ENCODE results near the gene LRRC46.

Gene LRRC46

DNA sequence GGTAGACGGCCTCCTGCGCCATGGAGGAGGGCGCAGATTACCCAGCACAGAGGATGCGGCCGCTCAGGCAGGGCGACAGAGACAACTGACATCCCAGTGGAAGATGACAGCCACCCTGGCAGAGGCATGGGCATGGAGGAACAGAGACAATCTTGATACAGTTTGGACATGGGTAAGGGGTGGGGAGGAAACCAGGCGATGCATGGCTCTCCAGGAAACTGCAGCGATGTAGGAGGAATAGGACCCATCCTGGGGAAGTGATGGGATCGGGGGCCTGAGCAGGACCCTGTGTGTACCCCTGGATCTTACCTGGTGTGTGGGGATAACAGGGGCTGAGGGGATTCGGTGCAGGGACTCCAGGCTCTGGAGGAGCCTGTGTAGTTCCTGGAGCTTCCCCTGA lies 14.5 kb upstream of the LRRC46 start:
- H3K36me3 Mint-ChIP-seq, result peaks cover 65% of the 10 kb centered on the region
- H3K4me1 Mint-ChIP-seq, result peaks cover 33% of the 10 kb centered on the region
- ATAC-seq (no peak), DNase-seq (ENCODE audit: low spot score in 2 of 2) (no peak)
- no peak overlapping the region for H3K4me3 Mint-ChIP-seq
- no peaks in the 10 kb centered on the region for H3K9me3 Mint-ChIP-seq
- H3K27ac Mint-ChIP-seq, result peak overlapping the region; percentile 50

DNA sequence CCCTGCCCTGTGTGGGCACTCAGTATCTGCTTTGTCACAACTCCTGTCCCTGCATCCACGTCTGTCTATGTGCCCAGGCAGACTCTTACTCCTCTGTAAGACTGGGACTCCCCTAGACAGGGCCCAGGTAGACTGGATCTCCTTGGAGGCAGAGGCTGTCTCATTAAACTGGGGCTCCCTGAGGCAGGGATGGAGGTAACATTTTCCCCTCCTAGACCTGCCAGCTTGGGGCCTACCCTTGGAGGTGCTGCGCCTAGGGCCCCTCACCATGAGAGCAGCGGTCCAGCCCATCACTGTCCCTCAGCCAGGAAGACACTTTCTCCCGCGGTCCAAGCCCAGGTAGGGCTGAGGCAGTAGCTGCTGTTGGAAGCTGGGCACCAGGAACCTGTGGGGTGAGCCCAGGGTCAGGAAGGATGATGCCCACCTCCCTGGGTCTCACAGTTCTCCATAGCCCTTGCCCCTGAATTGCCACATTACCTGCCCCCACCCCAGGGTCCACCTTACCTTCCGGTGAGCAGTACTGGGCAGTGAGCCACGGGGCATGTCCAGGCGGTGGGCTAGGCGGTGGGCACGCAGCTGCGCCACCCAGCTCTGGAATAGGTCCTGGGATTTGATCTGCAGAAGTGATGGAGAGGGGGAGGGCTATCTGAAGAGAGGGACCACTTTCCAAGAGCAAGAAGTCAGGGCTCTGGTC lies 13.3 kb upstream of the LRRC46 start:
- Mint-ChIP-seq H3K9me3 (no peaks in the 10 kb centered on the region), H3K27ac (peak overlapping the region; percentile 56), H3K36me3 (peaks cover 59% of the 10 kb centered on the region), H3K4me3 (no peak overlapping the region), H3K4me1 (peaks cover 27% of the 10 kb centered on the region)
- no peak for ATAC-seq
- DNase-seq (ENCODE audit: low spot score in 2 of 2), result no peak

DNA sequence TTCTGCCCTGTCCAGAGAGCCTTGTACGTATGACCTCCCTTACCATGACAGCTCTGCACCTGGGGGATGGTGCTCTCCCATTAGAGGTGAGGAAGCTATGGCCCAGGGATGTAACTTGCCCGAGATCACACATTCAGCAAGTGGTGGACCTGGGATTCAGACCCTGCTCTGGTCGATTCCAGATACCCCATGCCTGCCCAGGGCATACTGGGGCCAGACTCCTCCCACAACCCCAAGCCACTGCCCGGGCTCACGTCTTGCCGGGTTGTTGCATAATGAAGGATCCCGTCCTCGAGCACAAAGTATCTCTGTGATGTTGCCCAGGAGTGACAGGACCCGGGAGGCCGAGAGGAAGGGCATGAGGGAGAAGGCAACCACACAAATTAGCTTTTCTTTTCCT lies 12.0 kb upstream of the LRRC46 start:
- Mint-ChIP-seq H3K9me3 (no peaks in the 10 kb centered on the region), H3K4me3 (no peak overlapping the region), H3K27ac (no peak overlapping the region)

DNA sequence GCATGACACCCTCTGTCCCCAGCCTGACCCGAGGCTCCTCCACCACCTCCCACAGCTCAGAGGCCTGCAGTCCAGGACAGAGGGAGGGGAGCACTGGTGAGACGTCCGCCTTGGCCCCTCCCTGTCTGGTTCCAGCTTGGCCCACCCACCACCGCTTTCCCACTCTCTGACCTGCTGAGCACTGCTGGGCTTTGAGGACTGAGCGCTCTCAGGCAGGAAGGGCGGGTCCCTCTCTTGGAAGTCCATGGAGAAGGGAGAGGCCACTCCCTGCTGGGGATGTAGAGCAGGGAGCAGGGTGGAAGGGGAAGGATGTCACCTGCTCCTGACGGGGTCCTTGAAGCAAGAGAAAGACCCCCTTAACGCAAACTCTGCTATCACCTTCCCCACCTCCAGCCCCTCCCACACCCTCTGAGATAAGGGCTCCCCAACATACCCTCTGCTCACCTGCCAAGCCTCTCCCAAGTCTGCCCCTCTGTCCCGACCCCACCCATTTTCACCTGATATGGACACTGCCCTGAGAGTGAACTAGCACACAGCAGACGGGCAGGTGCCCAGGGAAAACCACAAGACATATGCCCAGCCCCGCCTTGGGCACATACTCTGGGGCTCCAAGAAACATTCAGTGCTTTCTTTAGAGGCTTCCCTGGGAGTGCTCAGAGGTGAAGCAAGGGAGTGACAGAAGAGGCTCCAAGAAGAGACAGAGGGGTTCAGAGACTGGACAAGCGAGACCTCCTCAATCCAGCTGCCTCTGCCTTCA lies 11.3 kb upstream of the LRRC46 start:
- peaks cover 61% of the 10 kb centered on the region for H3K36me3 Mint-ChIP-seq
- peak overlapping the region; percentile 96 for H3K27ac Mint-ChIP-seq
- no peak for ATAC-seq
- H3K4me3 Mint-ChIP-seq, result peak overlapping the region; percentile 96
- H3K4me1 Mint-ChIP-seq, result peaks cover 32% of the 10 kb centered on the region
- no peak for DNase-seq (ENCODE audit: low spot score in 2 of 2)
- no peaks in the 10 kb centered on the region for H3K9me3 Mint-ChIP-seq

More for the DNA sequence above, 12.0 kb upstream of the LRRC46 start:
- DNase-seq (ENCODE audit: low spot score in 2 of 2) (no peak), ATAC-seq (no peak)
- Mint-ChIP-seq H3K4me1 (peaks cover 29% of the 10 kb centered on the region), H3K36me3 (peaks cover 61% of the 10 kb centered on the region)

DNA sequence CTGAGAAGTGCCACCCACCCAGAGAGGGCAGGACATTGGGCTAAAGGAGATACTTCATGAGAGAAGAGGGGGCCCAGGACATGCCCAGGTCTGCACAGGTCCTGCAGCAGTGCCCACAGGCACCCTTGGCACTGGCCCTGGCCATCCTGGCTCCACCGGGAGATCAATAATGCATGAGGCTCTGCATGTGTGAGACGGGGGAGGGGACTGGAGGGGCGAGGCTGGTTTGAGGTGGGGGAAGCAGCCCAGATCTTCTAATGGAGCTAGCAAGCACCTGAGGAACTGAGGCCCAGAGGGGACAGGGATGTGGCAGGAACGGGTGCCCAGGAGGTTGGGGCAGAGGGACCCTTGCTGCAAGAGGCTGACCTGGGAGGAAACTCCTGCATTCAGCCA lies 10.4 kb upstream of the LRRC46 start:
- peak overlapping the region; percentile 96 for H3K4me3 Mint-ChIP-seq
- peak overlapping the region; percentile 96 for H3K27ac Mint-ChIP-seq
- H3K9me3 Mint-ChIP-seq, result no peaks in the 10 kb centered on the region
- H3K4me1 Mint-ChIP-seq, result peaks cover 32% of the 10 kb centered on the region
- H3K36me3 Mint-ChIP-seq, result peaks cover 61% of the 10 kb centered on the region
- ATAC-seq, result no peak
- DNase-seq (ENCODE audit: low spot score in 2 of 2), result no peak

DNA sequence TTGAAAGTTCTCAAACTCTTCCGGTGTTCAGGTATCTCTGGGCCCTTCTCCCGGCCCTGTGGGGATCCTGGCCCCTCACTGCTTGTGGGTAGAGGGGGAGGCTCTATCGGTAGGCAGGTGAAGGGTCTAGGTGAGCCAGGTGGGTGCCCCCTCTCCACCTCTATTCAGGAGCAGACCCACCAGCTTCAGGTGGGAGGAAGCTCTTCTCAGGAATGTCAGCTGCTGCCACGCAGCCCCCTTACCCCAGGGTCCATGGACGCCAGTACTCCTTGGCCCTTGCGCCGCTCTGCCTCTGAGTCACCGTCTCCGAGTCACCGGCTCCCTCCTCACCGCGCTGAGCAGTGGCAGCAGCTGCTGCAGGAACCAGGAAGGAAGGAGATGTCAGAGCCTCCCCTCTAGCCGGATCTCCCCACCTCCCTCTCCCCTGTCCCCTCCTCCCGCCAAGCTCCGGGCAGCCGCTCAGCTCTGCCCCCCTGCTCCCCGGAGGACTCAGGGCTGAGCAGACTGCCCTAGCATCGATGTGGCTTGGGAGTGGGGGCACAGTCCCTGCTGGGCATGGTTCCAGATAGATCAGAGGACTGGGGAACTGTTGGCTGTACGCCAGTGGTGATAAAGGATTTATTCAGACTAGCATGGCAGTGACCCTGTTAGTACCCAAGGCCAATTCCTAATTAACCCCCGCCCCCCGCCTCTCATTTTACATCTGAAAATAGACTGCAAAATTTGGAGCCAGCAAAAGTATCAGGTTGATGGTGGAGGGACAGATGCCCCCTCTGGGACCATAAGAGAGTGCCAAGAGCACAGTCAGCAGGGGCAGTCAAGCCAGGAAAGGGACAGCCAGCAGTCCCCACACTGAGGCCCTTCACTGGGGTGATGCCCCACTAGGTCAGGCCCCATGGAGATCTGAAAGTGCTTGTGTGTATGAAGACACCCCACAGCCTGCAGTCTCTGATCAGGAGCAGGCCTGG lies 9.8 kb upstream of the LRRC46 start, which contains the start of gene OSBPL7:
Gene OSBPL7 (minus strand): TSS at position 371 of the 968 bp plus-strand sequence. CDS start 1,516 bp downstream, outside the sequence.
- DNase-seq (ENCODE audit: low spot score in 2 of 2), result peak; percentile 42 to 86
- peak; percentile 96 for ATAC-seq
- peaks cover 36% of the 10 kb centered on the region for H3K4me1 Mint-ChIP-seq
- H3K27ac Mint-ChIP-seq, result peak within 1 kb of the TSS; percentile 96
- no peaks in the 10 kb centered on the region for H3K9me3 Mint-ChIP-seq
- H3K4me3 Mint-ChIP-seq, result peak within 1 kb of the TSS; percentile 96
- peaks cover 61% of the 10 kb centered on the region for H3K36me3 Mint-ChIP-seq

DNA sequence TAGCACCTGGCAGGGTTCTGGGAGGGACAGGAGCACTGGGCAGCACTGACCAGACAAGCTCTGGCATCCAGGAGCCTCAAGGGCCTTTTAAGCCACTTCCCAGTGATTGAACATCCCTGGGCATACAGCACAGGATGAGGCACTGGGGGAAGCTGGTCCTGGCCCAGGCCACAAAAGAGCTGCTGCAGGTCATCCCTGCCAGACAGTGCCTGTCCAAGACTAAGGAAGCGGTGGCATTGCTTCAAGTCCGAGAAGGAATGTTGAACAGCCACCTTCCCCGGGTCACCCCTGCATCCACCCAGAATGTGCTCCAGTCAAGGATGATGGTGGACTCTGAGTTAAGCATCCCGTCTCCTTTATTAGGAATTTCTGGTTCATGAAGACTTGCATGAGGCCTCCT lies 8.7 kb upstream of the LRRC46 start:
- no peaks in the 10 kb centered on the region for H3K9me3 Mint-ChIP-seq
- peak overlapping the region; percentile 96 for H3K4me3 Mint-ChIP-seq
- peak overlapping the region; percentile 96 for H3K27ac Mint-ChIP-seq
- ATAC-seq (no peak), DNase-seq (ENCODE audit: low spot score in 2 of 2) (no peak)
- H3K4me1 Mint-ChIP-seq, result peaks cover 36% of the 10 kb centered on the region
- H3K36me3 Mint-ChIP-seq, result peaks cover 61% of the 10 kb centered on the region

DNA sequence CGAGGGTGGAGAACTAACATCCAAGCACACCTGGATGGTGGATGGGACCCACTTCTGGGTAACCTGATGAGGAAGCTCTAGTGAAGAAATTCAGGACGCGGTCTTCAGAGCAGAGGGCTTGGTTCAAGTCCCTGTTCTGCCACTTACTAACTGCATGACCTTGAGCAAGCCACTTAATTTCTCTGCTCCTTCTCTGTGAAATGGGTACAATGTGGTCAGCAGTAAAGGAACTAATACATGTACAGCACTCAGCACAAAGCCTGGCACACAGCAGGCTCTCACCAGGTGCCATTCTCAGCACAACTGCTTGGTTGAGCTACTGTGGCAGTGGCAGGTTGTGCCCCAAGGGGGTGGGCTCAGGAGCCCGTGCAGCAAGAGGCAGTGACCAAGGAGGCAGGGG lies 8.0 kb upstream of the LRRC46 start:
- DNase-seq (ENCODE audit: low spot score in 2 of 2) (no peak), ATAC-seq (no peak)
- Mint-ChIP-seq H3K27ac (no peak overlapping the region), H3K36me3 (peaks cover 65% of the 10 kb centered on the region), H3K4me1 (peaks cover 43% of the 10 kb centered on the region), H3K9me3 (no peaks in the 10 kb centered on the region), H3K4me3 (no peak overlapping the region)

DNA sequence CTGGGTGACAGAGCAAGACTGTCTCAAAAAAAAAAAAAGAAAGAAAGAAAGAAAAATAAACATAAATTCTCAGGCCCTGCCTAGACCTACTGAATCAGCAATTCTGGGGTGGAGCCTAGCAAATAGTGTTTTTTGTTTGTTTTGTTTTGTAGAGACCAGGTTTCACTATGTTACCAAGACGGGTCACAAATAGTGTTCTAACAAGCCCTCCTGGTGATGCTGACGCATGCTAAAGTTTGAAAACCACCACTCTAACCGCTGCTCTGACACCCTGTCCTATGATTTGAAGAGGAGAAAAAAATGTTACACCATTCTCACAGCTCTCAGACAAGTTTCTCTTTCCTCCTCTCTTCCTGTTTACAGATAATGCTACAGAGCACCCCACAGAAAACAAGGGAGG lies 1.6 kb upstream of the LRRC46 start:
- DNase-seq (ENCODE audit: low spot score in 2 of 2), result peak in 1 of 2 donors; percentile 77
- H3K27ac Mint-ChIP-seq, result peak overlapping the region; percentile 95
- H3K36me3 Mint-ChIP-seq, result peaks cover 69% of the 10 kb centered on the region
- peaks cover 58% of the 10 kb centered on the region for H3K4me1 Mint-ChIP-seq
- H3K4me3 Mint-ChIP-seq, result peak overlapping the region; percentile 85
- no peaks in the 10 kb centered on the region for H3K9me3 Mint-ChIP-seq
- ATAC-seq, result peak; percentile 92

DNA sequence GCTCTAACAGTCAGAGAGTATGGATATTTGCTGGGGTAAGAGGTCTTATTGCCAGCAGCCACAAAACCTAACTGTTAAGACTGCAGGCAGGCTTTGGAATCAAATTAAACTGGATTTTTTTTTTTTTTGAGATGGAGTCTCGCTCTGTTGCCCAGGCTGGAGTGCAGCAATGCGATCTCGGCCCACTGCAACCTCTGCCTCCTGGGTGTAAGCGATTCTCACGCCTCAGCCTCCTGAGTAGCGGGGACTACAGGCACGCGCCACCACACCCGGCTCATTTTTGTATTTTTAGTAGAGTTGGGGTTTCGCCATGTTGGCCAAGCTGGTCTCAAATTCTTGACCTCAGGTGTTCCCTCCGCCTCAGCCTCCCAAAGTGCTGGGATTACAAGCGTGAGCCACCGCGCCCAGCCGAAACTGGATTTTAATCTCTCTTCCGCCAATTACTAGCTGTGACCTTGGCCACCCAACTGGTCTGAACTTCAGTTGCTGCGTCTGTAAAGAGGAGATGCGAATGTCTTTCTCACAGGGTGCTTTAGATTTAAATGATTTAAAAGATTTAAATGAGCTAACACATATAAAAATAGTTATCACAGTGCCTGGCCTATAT lies 971 bp upstream of the LRRC46 start:
- Mint-ChIP-seq H3K9me3 (no peaks in the 10 kb centered on the region), H3K4me3 (peak overlapping the region; percentile 85), H3K27ac (peak overlapping the region; percentile 95), H3K36me3 (peaks cover 62% of the 10 kb centered on the region), H3K4me1 (peaks cover 61% of the 10 kb centered on the region)
- ATAC-seq, result peak; percentile 1
- no peak for DNase-seq (ENCODE audit: low spot score in 2 of 2)

DNA sequence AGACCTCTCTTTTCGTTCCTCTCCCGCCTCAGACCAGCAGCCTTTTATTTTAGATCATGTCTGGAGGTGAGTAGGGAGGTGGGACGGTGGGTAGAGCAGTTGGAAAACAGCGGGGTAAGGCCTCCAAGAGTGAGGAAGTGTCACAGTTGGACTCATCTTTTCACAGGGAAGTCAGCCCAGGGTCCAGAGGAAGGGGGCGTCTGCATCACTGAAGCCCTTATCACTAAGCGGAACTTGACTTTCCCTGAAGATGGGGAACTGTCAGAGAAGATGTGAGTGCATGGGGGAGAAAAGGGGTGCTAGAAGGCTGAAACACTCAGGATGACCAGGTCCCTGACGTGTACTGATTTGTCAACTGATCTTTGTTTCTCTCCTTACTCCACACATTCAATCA lies 461 bp downstream of the LRRC46 start:
- Mint-ChIP-seq H3K4me3 (peak overlapping the region; percentile 85), H3K27ac (peak overlapping the region; percentile 95), H3K9me3 (no peaks in the 10 kb centered on the region), H3K4me1 (peaks cover 62% of the 10 kb centered on the region), H3K36me3 (peaks cover 48% of the 10 kb centered on the region)
- ATAC-seq, result no peak
- no peak for DNase-seq (ENCODE audit: low spot score in 2 of 2)

DNA sequence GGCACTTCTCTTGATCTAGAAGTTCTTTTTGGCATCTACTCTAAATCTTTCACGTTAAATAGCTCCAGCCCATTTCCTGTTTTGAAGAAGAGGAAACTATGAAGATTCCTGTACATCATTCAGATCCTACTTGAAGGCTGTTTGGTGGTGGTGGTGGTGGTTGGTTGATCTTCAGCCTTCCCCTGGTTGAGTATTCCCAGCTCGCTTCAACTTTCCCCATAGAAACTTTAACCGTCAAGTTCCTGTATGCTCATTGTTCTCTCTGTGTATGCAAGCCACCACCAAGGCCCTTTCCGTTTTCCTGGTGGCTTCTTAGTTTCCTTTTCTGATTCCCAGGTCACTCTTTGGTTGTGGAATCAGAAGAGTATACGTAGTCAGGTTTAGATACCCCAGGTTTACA lies 3.3 kb downstream of the LRRC46 start:
- H3K9me3 Mint-ChIP-seq, result no peaks in the 10 kb centered on the region
- no peak overlapping the region for H3K27ac Mint-ChIP-seq
- peaks cover 26% of the 10 kb centered on the region for H3K36me3 Mint-ChIP-seq
- ATAC-seq, result no peak
- H3K4me3 Mint-ChIP-seq, result no peak overlapping the region
- DNase-seq (ENCODE audit: low spot score in 2 of 2), result no peak
- peaks cover 50% of the 10 kb centered on the region for H3K4me1 Mint-ChIP-seq

DNA sequence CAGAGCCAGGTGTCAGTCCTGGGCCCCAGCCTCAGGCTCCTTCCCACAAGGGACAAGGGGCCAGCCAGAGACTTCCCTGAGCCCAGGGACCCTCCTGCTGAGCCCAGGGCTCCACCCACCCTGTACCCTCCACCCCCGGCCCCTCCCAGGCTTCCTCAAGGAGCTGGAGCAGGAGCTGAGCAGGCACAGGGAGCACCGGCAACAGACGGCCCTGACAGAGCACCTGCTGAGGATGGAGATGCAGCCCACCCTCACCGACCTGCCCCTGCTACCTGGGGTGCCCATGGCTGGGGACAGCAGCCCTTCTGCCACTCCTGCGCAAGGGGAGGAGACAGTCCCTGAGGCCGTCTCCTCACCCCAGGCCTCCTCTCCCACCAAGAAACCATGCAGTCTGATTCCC lies 5.1 kb downstream of the LRRC46 start:
- H3K4me1 Mint-ChIP-seq, result peaks cover 51% of the 10 kb centered on the region
- DNase-seq (ENCODE audit: low spot score in 2 of 2) (no peak), ATAC-seq (no peak)
- H3K27ac Mint-ChIP-seq, result no peak overlapping the region
- peaks cover 15% of the 10 kb centered on the region for H3K36me3 Mint-ChIP-seq
- no peaks in the 10 kb centered on the region for H3K9me3 Mint-ChIP-seq
- no peak overlapping the region for H3K4me3 Mint-ChIP-seq

DNA sequence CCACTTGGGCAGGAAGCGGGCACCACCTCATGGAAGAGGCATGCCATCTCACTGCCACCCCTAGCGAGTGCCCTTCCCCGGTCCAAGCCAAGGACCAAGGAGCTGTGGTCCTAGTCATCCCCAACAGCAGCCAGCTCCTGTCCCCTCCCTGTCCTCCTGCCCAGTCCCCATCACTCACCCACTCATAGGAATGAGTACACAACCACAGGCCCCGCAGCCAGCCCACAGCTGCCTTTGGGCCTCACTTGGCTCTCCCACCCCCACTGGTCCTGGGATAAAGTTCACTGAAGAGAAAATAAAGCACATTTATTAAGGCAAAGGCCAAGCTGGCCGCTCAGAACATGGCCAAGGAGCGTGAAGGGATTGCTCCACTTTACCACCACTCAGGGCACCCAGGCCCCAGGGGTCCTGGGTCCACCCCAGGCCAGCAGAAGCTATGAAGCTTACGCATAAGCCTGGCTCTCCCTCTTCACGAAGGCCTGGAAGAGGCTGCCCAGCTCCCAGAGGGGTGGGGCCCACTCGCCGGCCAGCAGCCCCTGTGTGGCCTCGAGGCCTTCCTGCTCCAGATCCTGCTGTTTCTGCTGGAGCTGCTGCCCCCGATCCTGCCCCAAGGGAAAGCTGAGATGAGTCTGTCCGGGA lies 6.0 kb downstream of the LRRC46 start:
- Mint-ChIP-seq H3K27ac (peak overlapping the region; percentile 64), H3K9me3 (no peaks in the 10 kb centered on the region), H3K36me3 (peaks cover 6% of the 10 kb centered on the region), H3K4me3 (no peak overlapping the region), H3K4me1 (peaks cover 42% of the 10 kb centered on the region)
- ATAC-seq (no peak), DNase-seq (ENCODE audit: low spot score in 2 of 2) (no peak)

All from stimulated activated effector memory CD8-positive, alpha-beta T cell treated with anti-CD3 and anti-CD28 coated beads, Interleukin-12 subunit alpha, Interleukin-12 subunit beta, amount 100 ng/mL, for 72 hours (primary cell).